HG02981 (cell line): Measurements from ENCODE around the gene CMSS1.

Experiments
- ATAC-seq: cut with Tn5 transposase; IDR thresholded peaks from one replicate; pipeline ENCODE4 v1.9.1; 2021; ENCODE audit warnings: mild to moderate bottlenecking, moderate library complexity; ENCODE audit not compliant: unreplicated experiment

The CMSS1 gene

GRCh38 chr3:99978221-99978620 is 160.6 kb downstream of the CMSS1 start:
- ATAC-seq, result no peak

- no peak for ATAC-seq
These were observed 162.9 kb downstream of the CMSS1 start for GRCh38 chr3:99980606-99981005.

DNA sequence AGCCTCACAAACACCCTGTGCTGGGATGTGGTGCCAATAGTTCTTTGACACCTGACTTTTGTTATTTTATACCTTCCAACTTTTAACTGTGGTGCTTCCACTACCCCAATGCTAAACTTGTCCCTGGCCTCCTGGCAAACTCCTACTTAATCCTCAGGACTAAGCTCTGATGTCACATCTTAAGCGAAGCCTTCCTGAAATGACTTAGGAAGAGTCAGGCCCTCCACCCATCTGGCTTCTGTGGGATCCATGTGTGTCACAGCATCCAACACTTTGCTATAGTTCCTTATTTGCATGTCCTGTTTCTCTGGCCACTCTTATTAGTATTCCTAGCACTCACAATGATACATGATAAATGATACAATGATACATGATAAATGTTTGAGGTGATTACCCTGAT is 163.5 kb downstream of the CMSS1 start:
- no peak for ATAC-seq

DNA sequence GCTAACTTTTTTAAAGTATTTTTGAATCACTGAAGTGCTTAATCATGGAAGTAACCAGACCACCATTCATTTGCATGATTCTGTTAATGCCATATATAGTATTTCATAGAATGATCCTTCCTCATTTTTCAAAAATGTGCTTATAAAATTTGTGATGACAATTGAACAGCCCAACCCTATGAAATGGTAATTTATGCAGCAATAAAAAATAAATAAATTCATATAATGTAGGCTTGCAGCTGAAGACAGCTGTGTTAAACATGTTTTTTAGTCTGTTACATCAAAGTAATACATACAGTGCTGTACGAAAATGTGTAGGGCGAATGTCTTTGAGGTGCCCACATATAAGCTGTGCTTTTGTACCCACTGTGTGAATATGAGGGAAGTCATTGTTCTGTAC is 165.0 kb downstream of the CMSS1 start:
- ATAC-seq, result no peak

- no peak for ATAC-seq
These were observed 166.5 kb downstream of the CMSS1 start for GRCh38 chr3:99984139-99984538.

GRCh38 chr3:99984668-99985067 is 167.0 kb downstream of the CMSS1 start:
- no peak for ATAC-seq

- no peak for ATAC-seq
These were observed 172.5 kb downstream of the CMSS1 start for GRCh38 chr3:99990179-99990578.

DNA sequence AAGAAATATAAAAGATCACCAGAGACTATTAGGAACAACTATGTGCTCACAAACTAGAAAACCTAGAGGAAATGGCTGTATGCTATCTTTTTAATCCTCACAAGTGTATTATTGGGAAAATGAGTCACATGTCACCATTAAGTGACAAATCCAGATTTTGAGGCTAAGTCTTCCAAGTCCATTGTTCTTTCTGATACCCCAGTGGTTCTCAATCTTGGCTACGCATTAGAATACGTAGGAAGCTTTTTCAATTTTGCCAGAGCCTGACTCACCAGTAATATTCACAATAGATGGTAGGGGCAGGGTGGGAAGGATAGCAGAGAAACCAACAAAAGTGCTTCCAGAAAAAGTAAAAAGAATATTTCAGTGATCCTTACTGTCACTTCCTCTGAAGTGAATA is 179.6 kb downstream of the CMSS1 start:
- no peak for ATAC-seq

DNA sequence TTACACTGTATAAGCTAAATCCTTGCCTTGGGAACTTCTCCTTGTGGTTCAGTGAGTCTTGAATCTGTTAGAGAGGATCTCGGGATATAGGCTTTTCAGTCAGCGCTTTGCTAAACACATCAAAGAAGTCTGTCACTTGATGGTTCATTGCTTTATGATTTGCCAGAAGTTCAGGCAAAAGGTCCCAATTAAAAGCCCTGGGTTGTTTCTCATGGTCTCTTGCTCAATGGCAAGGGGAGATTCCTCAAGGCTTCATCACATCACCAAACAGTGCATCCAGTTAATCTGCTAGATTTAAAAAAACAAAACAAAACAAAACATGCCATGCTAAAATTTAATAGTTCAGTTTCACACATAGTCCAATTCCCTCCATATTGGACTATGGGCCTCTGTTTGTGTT is 181.9 kb downstream of the CMSS1 start:
- ATAC-seq, result no peak

GRCh38 chr3:100001083-100001482 is 183.4 kb downstream of the CMSS1 start:
- ATAC-seq, result no peak

GRCh38 chr3:100001526-100002270 is 184.0 kb downstream of the CMSS1 start:
- ATAC-seq, result no peak

DNA sequence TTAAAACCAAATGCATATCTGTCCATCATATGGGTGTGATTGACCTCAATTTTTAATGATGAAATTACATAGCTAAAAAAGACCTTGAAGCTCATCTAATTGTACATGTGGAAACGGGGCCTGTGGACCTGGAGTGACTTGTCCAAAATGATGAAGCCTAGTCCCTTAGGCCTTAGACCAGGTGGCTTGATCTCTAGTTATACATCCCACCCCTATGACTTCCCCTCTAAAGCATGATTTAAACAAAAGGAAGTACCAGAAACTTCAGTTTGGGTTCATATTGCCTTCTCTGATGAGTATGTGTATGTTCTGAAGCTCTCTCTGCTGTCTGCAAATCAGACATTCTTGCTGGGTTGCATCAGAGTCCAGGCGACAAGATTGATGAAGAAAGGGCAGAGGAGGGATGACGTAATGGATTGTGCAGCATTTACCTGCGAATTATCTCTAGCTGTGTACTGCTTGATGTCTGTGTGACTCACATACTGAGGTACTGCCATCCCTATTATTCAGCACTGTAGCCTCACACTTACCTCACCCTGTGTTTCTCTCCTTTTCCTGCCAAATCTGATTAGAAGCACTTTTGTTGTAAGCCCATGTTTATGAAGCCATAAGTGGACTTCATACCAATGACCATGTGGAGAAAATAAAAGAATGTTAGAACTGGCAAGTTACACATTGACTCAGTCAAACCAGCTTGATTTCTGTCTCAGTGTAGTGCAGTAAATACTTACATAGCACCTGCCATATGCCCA is 185.1 kb downstream of the CMSS1 start:
- ATAC-seq, result no peak

DNA sequence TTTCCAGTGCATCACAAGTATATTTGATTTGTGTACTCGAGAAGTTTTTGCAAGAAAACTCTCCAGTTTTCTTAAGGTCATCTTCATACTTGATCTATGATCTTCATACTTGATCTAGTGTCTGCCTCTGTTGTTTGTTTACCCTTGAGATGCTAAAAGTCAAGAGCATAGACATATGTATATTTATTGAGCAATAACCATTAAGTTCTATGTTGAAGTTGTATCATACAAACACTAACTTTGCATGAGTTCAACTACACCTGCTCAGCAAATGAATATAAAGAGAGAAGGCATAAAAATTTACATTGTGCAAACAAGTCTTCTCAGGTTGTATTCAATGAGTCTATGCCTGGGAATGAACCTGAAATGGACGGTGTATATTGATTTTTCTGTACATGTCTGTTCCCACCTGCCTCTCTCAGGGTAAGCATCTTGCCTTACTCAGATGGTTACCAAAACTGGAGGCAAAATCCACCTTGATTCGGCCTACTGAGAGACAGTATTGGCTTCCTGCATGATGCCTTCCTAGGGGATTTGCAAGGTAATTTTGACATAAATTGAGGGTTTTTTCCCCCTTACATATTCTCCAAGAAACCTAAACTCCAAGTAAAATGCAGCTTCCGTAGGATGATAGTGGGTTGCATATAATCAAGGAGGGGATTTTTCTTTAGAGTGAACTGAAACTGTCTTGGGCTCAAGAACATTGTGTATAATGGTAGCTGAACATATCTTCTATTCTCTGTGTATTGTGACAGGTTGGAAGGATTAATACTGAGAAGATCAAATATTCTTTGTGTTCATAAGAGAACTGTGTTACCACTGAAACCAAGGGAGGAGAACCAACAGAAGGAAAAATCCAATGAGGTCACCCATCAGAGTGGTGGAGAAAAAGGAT is 186.2 kb downstream of the CMSS1 start:
- no peak for ATAC-seq

DNA sequence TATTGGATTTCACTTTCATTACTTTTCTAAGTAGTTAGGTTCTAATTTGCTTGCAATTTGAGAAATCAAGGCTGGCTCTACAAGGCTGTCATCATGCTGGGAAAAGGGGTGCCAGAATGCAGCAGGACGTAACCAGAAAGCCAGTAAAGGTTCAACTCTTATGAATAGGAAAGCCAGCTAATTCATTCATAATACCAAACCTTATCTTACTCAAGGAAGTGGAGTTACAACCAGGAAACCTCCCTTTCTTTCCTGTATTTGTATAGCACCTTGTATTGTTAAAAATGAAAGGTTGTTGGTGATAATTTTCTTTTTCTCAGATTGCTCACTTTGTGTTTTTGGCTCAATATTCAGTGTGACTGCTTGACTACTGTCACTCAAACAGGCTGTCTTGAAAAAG is 187.3 kb downstream of the CMSS1 start:
- ATAC-seq, result no peak

DNA sequence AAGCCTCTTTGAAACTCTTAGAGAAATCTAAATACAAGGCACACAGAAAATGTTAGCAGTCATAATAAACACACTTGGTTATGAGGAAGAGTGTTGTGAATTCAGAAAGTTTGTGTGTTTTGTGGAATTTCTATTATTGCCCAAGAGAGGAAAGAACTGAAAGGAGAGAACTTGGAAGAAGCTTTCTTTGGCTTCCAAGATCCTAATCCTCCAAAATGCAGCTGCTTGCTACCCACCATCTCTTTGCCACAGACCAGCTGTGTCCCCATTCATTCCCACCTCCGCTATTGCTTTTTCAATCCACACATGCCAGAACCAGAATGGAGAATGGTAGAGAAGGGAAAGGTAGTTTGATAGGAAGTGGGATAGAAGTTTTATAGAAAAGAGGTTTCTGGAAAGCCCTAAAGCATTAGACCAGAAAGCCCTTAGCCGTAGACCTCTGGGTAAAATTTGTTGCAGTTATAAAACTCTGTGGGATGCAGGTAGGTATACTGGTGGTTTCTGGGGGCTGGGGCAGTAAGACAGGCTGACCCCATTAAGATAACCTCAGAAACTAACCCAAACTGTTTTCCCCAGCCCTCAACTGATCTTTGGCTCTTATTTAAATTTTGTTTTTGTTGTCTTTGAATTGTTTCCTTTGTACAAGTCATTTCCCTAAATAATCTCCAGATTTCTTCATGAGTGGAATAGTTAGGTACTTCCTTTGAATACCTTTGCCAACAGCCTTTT is 188.2 kb downstream of the CMSS1 start:
- no peak for ATAC-seq

GRCh38 chr3:100006570-100007271 is 189.1 kb downstream of the CMSS1 start:
- no peak for ATAC-seq

DNA sequence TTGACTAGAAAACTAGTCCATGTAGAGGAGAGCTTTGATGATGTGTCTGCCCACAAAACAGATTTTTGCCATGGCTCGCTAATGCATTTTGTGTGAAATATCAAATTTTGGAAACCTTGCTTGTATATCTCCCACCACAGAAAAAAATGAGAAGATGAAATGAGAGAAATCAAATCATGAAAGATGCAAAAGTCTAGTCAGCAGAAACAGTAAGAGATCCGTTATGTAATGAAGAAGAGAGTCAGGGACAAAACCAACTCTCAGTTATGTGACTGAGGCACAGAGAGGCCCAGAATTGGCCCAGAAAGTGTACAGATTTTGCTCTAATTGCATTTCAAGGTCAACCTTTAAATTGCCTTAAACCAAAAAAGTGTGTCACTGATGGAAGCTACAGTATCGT is 189.7 kb downstream of the CMSS1 start:
- no peak for ATAC-seq

DNA sequence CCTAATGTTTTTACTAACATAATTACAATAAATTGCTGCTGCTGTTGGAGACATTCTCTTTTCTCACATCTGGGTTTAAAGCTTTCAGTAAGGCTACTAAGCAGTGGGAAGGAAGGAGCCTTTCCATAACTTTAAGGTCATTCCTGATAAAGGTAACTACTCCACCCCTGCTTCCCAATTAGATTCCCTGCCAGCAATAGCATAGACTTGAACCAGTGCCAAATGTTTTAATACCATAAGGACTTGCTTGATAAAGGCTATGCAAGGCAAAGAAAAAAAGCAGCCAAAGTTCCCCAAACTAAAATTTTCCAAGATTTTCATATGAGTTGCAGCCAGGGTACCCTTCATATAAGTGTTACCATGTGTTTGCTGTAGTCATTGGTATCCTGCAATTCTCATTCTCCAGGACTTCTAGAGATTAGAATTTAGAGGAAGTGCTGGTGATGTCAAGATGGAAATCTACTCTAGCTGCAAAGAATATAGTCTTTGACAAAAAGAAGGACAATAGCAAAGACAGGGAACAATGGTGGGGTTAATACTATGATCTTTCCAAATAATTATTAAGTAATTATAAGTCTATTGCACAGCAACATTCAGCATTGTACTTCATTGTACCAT is 190.5 kb downstream of the CMSS1 start:
- no peak for ATAC-seq

GRCh38 chr3:100009276-100010086 is 191.8 kb downstream of the CMSS1 start:
- ATAC-seq, result no peak
